Measurements from ENCODE around the gene AGBL4.
"Not testable (repeated sequence)": the region's sequence is repeated elsewhere in the genome, so short reads cannot be mapped to it uniquely, and the experiment has no call there.

AGBL4 gene

DNA sequence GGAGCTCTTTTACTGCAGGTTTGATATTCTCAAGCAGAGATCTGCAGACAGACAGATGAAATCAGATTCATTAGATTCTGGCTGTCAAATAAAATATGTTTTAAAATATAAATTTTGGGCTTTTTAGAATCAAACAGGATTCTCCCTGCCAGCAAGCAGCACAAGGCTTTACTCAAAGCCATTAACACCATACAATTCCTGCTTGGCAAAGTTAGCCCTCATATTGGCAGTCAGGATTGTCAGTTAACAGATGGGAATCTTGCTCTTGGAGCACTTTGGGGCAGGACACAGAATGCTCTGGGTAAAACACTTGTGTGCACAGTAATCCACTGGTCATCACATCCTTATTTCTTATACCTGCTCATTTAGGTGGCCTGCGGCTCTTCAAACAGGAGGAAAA is 686.5 kb downstream of the AGBL4 start:
- no peak for FAIRE-seq
- no peak for TF ChIP-seq POLR2A (IDR thresholded peaks at IDR 0.05; ENCODE audit: low read depth, low read length)
- no peak for DNase-seq (ENCODE audit: insufficient read length, low spot score)

DNA sequence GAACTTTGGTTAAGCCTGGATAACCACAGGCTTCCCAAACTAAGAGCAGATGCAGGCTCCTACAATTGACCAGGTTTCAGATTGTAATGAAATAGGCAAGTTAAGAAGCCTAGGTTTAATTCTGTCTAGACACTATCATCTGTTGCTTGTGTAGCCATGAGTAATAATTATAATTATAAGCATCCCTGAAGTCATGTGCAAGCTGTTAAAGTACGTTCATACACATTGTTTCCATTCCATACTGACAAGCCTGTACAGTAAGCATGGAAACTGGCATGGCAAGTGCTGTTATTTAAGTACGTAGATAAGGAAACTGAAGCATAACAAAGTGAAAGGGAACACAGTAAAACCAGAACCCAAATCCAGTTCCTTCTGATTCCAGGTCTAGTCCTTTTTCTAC is 689.8 kb downstream of the AGBL4 start:
- no peak for FAIRE-seq
- TF ChIP-seq POLR2A (IDR thresholded peaks at IDR 0.05; ENCODE audit: low read depth, low read length): no peak
- DNase-seq (ENCODE audit: insufficient read length, low spot score): no peak

GRCh38 chr1:49331066-49331852 is 692.5 kb downstream of the AGBL4 start:
- no peak for FAIRE-seq
- DNase-seq (ENCODE audit: insufficient read length, low spot score): no peak
- no peak for TF ChIP-seq POLR2A (IDR thresholded peaks at IDR 0.05; ENCODE audit: low read depth, low read length)

- no peak for TF ChIP-seq POLR2A (IDR thresholded peaks at IDR 0.05; ENCODE audit: low read depth, low read length)
- FAIRE-seq (no peak), DNase-seq (ENCODE audit: insufficient read length, low spot score) (no peak)
Measured at GRCh38 chr1:49323925-49324540, 699.7 kb downstream of the AGBL4 start.

DNA sequence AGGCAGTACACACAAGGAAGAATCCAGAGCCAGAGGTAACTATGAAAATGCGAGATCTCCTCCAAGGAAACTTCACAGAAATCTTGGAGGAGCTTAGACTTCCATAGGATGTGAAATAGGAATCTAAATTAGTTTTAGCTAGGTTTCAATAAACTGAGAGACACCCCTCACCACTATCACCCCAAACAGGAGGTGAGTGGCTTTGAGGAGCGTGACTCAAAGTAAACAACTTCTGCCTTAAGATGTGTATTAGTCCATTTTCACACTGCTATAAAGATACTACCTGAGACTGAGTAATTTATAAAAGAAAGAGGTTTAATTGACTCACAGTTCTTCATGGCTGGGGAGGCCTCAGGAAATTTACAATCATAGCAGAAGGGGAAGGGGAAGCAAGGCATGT is 703.3 kb downstream of the AGBL4 start:
- not testable (repeated sequence) for FAIRE-seq

DNA sequence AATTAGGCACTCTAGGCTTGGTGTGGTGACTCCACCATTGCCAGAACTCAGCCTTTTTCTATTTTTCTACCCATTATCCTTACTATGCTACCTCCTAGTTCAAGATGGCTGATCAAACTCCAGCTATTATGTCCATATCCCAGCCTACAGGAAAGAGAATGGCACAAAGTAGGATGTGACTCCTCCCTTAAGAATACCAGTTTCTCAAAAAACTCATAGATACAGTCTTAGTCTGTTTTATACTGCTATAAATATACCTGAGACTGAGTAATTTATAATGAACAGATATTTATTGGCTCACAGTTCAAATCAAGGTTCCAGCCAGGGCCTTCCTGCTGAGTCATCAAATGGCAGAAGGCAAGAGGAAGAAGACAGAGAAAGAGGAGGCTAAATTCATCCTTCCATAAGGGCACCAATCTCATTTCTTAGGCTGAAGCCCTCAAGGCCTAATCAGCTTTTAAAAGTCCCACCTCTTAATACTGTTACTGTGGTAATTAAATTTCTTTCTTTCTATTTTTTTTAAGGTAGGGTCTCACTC is 704.3 kb downstream of the AGBL4 start:
- TF ChIP-seq POLR2A (IDR thresholded peaks at IDR 0.05; ENCODE audit: low read depth, low read length): no peak
- DNase-seq (ENCODE audit: insufficient read length, low spot score) (no peak), FAIRE-seq (no peak)

More for the DNA sequence above, 703.3 kb downstream of the AGBL4 start:
- DNase-seq (ENCODE audit: insufficient read length, low spot score): not testable (repeated sequence)

- no peak for FAIRE-seq
- no peak for TF ChIP-seq POLR2A (IDR thresholded peaks at IDR 0.05; ENCODE audit: low read depth, low read length)
- no peak for DNase-seq (ENCODE audit: insufficient read length, low spot score)
Measured at GRCh38 chr1:49318218-49318617, 705.5 kb downstream of the AGBL4 start.

DNA sequence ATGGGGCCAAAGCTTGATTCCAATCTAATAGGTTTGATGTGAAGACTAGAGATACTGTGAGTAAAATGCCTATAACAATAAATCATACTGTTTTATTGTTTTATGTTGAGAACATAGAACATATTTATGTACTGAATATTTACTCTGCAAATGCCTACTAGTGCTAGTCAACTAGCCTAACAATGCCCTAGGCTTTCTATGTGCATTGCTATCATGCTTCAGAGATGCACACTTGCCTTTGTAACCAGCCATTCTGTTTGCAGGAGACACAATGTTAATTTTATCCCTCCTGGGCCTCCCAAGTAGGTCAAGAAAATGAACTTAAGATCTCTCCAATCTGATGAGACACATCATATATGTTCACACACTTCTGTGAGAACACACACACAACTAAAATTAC is 716.3 kb downstream of the AGBL4 start:
- TF ChIP-seq POLR2A (IDR thresholded peaks at IDR 0.05; ENCODE audit: low read depth, low read length): no peak
- FAIRE-seq (no peak), DNase-seq (ENCODE audit: insufficient read length, low spot score) (no peak)

- no peak for FAIRE-seq
- no peak for TF ChIP-seq POLR2A (IDR thresholded peaks at IDR 0.05; ENCODE audit: low read depth, low read length)
- DNase-seq (ENCODE audit: insufficient read length, low spot score): no peak
Measured at GRCh38 chr1:49306507-49307070, 717.2 kb downstream of the AGBL4 start.

GRCh38 chr1:49302400-49302799 is 721.4 kb downstream of the AGBL4 start:
- DNase-seq (ENCODE audit: insufficient read length, low spot score); FAIRE-seq: not testable (repeated sequence)

GRCh38 chr1:49298304-49298703 is 725.5 kb downstream of the AGBL4 start:
- no peak for TF ChIP-seq POLR2A (IDR thresholded peaks at IDR 0.05; ENCODE audit: low read depth, low read length)
- DNase-seq (ENCODE audit: insufficient read length, low spot score) (no peak), FAIRE-seq (no peak)

DNA sequence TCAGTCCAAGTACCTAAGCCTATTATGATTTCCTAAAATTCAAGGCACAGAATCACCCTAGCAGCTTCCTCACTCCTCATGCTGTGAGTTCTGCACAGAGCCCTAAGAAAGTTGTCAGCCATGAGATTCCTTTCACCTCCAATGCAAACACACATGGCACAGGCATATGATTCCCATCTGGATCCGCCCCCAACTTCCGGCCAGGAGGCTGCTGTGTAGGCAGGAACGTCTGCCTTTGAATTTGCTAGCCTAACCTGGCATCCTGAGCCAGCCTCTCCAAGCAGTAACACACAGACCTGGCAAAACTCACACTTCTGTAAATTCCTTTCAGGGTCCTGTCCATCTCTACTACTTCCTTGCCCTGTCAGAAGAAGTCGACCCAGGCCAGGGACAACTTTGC is 726.0 kb downstream of the AGBL4 start:
- no peak for FAIRE-seq
- no peak for DNase-seq (ENCODE audit: insufficient read length, low spot score)
- no peak for TF ChIP-seq POLR2A (IDR thresholded peaks at IDR 0.05; ENCODE audit: low read depth, low read length)

DNA sequence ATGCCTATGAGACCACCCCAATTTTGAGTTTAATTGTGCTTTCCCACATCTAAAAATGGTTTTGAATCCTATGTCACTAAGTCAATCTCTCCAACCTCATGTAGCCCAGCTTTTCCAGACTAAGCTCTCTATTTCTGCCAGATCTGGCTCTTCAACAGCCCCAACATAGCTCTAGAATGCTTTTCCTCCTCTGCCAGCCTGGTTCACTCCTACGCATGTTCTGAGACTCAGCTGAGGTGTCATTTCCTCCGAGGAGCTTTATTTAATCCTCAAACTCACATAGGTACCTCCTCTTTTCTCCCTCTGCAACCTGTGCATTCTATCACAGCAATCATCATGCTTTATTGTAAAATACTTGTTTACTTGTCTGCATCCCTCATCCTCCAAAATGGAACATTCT is 729.2 kb downstream of the AGBL4 start:
- no peak for TF ChIP-seq POLR2A (IDR thresholded peaks at IDR 0.05; ENCODE audit: low read depth, low read length)
- no peak for FAIRE-seq
- no peak for DNase-seq (ENCODE audit: insufficient read length, low spot score)

- no peak for DNase-seq (ENCODE audit: insufficient read length, low spot score)
- no peak for TF ChIP-seq POLR2A (IDR thresholded peaks at IDR 0.05; ENCODE audit: low read depth, low read length)
- no peak for FAIRE-seq
Measured at GRCh38 chr1:49293016-49293415, 730.7 kb downstream of the AGBL4 start.

GRCh38 chr1:49257211-49258049 is 766.3 kb downstream of the AGBL4 start:
- DNase-seq (ENCODE audit: insufficient read length, low spot score); FAIRE-seq: not testable (repeated sequence)

Measured in H54 (cell line).